Astrocyte (in vitro differentiated cells and primary cell): ENCODE results near the gene LMTK3.

Experiments used
- EZH2 ChIP-seq: IDR thresholded peaks from 2 replicates; pipeline ENCODE4 v1.6.1; 2012; ENCODE audit warnings: mild to moderate bottlenecking, low read length, inconsistent platforms; ENCODE audit not compliant: insufficient read depth
- TF ChIP-seq, protein P1 (sequence below): IDR thresholded peaks from 2 replicates; pipeline ENCODE4 v1.5.1; 2011; ENCODE audit warnings: low read depth, mild to moderate bottlenecking, inconsistent platforms, low read length, moderate library complexity; ENCODE audit not compliant: insufficient read depth

DNA sequence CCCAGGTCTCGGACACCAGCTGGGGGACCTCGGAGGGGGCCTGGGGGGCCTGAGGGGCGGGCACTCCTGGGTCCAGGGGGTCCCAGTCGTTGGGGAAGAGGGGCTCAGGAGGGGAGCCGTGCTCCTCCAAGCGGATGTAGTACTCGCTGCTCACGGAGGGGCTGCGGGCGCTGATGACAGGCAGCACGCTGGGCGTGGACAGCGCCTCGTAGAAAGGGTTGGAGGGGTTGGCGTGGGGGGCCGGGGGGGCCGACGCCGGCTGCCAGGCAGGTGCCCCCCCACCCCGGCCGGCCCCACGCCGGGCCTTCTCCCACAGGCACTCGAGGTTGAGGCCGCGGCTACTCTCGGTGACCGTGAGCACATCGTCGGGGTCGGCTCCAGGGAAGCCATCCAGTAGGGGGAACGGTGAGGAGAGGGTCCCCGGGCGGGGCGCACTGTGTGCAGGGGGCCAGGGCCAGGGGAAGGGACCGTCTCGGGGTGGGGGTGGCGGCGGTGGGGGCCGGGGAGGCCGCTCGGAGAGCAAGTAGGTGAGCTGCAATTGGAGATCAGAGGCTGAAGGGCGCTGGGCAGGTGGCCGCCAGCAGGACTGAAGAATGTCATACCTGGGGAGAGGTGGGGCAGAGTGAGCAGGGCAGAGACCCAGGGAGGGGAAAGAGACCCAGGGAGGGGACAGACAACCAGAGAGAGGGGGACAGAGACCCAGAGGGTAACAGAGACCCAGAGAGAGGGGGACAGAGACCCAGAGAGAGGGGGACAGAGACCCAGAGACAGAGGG, 12.1 kb downstream of the LMTK3 start:
- TF ChIP-seq, protein P1, sequence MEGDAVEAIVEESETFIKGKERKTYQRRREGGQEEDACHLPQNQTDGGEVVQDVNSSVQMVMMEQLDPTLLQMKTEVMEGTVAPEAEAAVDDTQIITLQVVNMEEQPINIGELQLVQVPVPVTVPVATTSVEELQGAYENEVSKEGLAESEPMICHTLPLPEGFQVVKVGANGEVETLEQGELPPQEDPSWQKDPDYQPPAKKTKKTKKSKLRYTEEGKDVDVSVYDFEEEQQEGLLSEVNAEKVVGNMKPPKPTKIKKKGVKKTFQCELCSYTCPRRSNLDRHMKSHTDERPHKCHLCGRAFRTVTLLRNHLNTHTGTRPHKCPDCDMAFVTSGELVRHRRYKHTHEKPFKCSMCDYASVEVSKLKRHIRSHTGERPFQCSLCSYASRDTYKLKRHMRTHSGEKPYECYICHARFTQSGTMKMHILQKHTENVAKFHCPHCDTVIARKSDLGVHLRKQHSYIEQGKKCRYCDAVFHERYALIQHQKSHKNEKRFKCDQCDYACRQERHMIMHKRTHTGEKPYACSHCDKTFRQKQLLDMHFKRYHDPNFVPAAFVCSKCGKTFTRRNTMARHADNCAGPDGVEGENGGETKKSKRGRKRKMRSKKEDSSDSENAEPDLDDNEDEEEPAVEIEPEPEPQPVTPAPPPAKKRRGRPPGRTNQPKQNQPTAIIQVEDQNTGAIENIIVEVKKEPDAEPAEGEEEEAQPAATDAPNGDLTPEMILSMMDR, result no peak
- TF ChIP-seq EZH2, result no peak
